BE2C (cell line): ENCODE results near the gene GFOD2.

Source experiments
- DNase-seq: peaks from one replicate; pipeline ENCODE4 v3.0.0-alpha.2; 2020
- H3K27me3 ChIP-seq: fragments of 250-450 bp; sonication (Bioruptor Pico); 2 replicates; pipeline ENCODE4 v1.5.1; 2020; ENCODE audit warnings: mild to moderate bottlenecking
- H3K36me3 ChIP-seq: fragments of 250-450 bp; sonication (Bioruptor Pico); 2 replicates; pipeline ENCODE4 v1.5.1; 2020; ENCODE audit warnings: mild to moderate bottlenecking
- H3K4me1 ChIP-seq: fragments of 250-450 bp; sonication (Bioruptor Pico); 2 replicates; pipeline ENCODE4 v1.5.1; 2020
- H3K4me3 ChIP-seq: 2 replicates; pipeline ENCODE4 v1.5.1; 2011; ENCODE audit warnings: low read depth, low read length
- H3K9me3 ChIP-seq: fragments of 250-450 bp; sonication (Bioruptor Pico); 2 replicates; pipeline ENCODE4 v1.5.1; 2020
- CTCF ChIP-seq: IDR thresholded peaks from 2 replicates; pipeline ENCODE4 v1.5.1; 2012; ENCODE audit warnings: mild to moderate bottlenecking, low read depth, low read length

The GFOD2 gene

GRCh38 chr16:67667453-67667816, 51.7 kb downstream of the GFOD2 start:
- Histone ChIP-seq H3K27me3 (no peaks in the 10 kb centered on the region), H3K36me3 (no peaks in the 10 kb centered on the region), H3K4me3 (peak overlapping the region; percentile 69), H3K4me1 (peaks cover 5% of the 10 kb centered on the region), H3K9me3 (no peaks in the 10 kb centered on the region)
- DNase-seq: no peak
- TF ChIP-seq CTCF: no peak

GRCh38 chr16:67666559-67667452, 52.3 kb downstream of the GFOD2 start, which contains the start of the genes C16orf86 and ENKD1:
Gene C16orf86, plus strand, starts transcription at chr16:67666814. Its CDS starts 157 bp downstream, at chr16:67666971.
Gene ENKD1, minus strand, starts transcription at chr16:67666750. Its CDS starts 308 bp downstream, at chr16:67666442.
- H3K4me1 ChIP-seq: peaks cover 5% of the 10 kb centered on the region
- no peaks in the 10 kb centered on the region for H3K27me3 ChIP-seq
- no peaks in the 10 kb centered on the region for H3K36me3 ChIP-seq
- TF ChIP-seq CTCF: no peak
- H3K9me3 ChIP-seq: no peaks in the 10 kb centered on the region
- peak; percentile 93 for DNase-seq
- H3K4me3 ChIP-seq: peak within 1 kb of the TSS; percentile 69

GRCh38 chr16:67666032-67666551, 53.0 kb downstream of the GFOD2 start:
- H3K4me3 ChIP-seq: peak overlapping the region; percentile 69
- no peaks in the 10 kb centered on the region for H3K9me3 ChIP-seq
- H3K27me3 ChIP-seq: no peaks in the 10 kb centered on the region
- peak; percentile 59 for DNase-seq
- no peaks in the 10 kb centered on the region for H3K36me3 ChIP-seq
- no peak for TF ChIP-seq CTCF
- H3K4me1 ChIP-seq: peaks cover 5% of the 10 kb centered on the region

- Histone ChIP-seq H3K27me3 (no peaks in the 10 kb centered on the region), H3K36me3 (no peaks in the 10 kb centered on the region), H3K4me1 (peaks cover 5% of the 10 kb centered on the region), H3K9me3 (no peaks in the 10 kb centered on the region), H3K4me3 (peak overlapping the region; percentile 69)
- no peak for TF ChIP-seq CTCF
- no peak for DNase-seq
These were observed 53.5 kb downstream of the GFOD2 start for GRCh38 chr16:67665598-67665997.

GRCh38 chr16:67664871-67665270, 54.2 kb downstream of the GFOD2 start:
- TF ChIP-seq CTCF: no peak
- no peaks in the 10 kb centered on the region for H3K27me3 ChIP-seq
- H3K36me3 ChIP-seq: no peaks in the 10 kb centered on the region
- no peak overlapping the region for H3K4me3 ChIP-seq
- peaks cover 5% of the 10 kb centered on the region for H3K4me1 ChIP-seq
- H3K9me3 ChIP-seq: no peaks in the 10 kb centered on the region
- no peak for DNase-seq

GRCh38 chr16:67664258-67664657, 54.9 kb downstream of the GFOD2 start:
- Histone ChIP-seq H3K4me1 (peaks cover 5% of the 10 kb centered on the region), H3K36me3 (no peaks in the 10 kb centered on the region), H3K9me3 (no peaks in the 10 kb centered on the region), H3K4me3 (no peak overlapping the region), H3K27me3 (no peaks in the 10 kb centered on the region)
- DNase-seq: no peak
- no peak for TF ChIP-seq CTCF
